ENCODE data around the gene SCFD2.

The SCFD2 gene

GRCh38 chr4:53055716-53056403 is 310.0 kb downstream of the SCFD2 start:
- no peak overlapping the region for H3K4me3 ChIP-seq (ENCODE audit: low read depth, low read length)
- TF ChIP-seq CTCF (IDR thresholded peaks at IDR 0.05; ENCODE audit: low read depth, low read length) = no peak

GRCh38 chr4:53055274-53055673 is 310.6 kb downstream of the SCFD2 start:
- no peak overlapping the region for H3K4me3 ChIP-seq (ENCODE audit: low read depth, low read length)
- no peak for TF ChIP-seq CTCF (IDR thresholded peaks at IDR 0.05; ENCODE audit: low read depth, low read length)

- no peak overlapping the region for H3K4me3 ChIP-seq (ENCODE audit: low read depth, low read length)
- no peak for TF ChIP-seq CTCF (IDR thresholded peaks at IDR 0.05; ENCODE audit: low read depth, low read length)
These were observed 315.5 kb downstream of the SCFD2 start for GRCh38 chr4:53050361-53050774.

- H3K4me3 ChIP-seq (ENCODE audit: low read depth, low read length) = no peak overlapping the region
- no peak for TF ChIP-seq CTCF (IDR thresholded peaks at IDR 0.05; ENCODE audit: low read depth, low read length)
These were observed 316.3 kb downstream of the SCFD2 start for GRCh38 chr4:53049528-53049927.

GRCh38 chr4:53044651-53044960 is 321.3 kb downstream of the SCFD2 start:
- no peak for TF ChIP-seq CTCF (IDR thresholded peaks at IDR 0.05; ENCODE audit: low read depth, low read length)
- no peak overlapping the region for H3K4me3 ChIP-seq (ENCODE audit: low read depth, low read length)

- no peak for TF ChIP-seq CTCF (IDR thresholded peaks at IDR 0.05; ENCODE audit: low read depth, low read length)
These were observed 321.8 kb downstream of the SCFD2 start for GRCh38 chr4:53043891-53044650.

GRCh38 chr4:53043055-53043454 is 322.8 kb downstream of the SCFD2 start:
- H3K4me3 ChIP-seq (ENCODE audit: low read depth, low read length) = no peak overlapping the region
- TF ChIP-seq CTCF (IDR thresholded peaks at IDR 0.05; ENCODE audit: low read depth, low read length) = no peak

More at GRCh38 chr4:53043891-53044650, 321.8 kb downstream of the SCFD2 start:
- no peak overlapping the region for H3K4me3 ChIP-seq (ENCODE audit: low read depth, low read length)
